ENCODE measurements around the gene GRM4. TPM values are rescaled to one million over a fixed set of nuclear protein-coding genes. Genes with fewer than 3 reads are reported as not detected.

The GRM4 gene
- total and polyA plus RNA-seq, 9 of the 15 experiments (the other 6 are each of a cell fraction or from before 2014, with no cell fraction given): 0.18 TPM; not detected in 8

DNA sequence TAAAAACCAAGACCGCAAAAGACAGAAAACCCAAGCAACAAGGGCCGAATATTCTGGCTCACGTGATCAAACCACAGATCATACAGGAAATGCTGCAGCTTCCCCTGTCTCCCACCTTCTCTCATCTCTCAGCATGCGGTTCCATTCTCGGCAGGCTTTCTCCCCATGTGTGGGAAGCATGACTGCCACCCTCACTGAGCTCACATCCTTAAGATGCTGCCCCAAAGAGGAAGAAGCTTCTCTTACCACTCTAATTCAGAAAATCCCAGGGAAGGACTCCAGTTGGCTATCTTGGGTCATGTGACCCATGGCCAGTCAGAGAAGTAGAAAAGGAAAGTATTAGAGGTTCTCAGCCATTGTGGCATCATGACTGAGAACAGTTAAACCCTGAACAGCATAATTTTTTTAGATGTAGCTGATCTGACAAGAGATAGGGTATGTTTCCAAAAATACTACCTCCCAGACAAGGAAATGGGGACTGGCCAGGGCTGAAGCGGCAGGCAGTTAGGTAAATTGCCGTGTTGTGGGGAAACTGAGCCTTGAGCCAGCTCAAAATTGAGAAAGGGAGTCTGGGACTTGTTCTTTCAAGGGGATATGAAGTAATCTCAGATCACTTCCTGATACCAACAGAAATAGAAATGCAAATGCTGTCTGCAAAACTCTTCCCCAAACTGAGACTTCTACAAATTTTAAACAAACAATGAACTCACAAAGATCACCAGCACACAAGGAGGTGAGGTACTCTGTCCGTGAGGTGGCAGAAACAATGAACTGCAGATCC lies 37.1 kb upstream of the GRM4 start:
- Histone ChIP-seq H3K4me1 (replicated peaks in 1 of 2; ENCODE audit: control insufficient read depth in 2 of 2, insufficient read depth in 2 of 2, low read length in 2 of 2) (peaks cover 0 to 9% of the 10 kb centered on the region in 2 experiments; a peak in 1 of 5 replicates), H3K9me1 (ENCODE audit: control insufficient read depth, insufficient read depth, low read length) (no peaks in the 10 kb centered on the region), H2AFZ (ENCODE audit: low read depth, low read length) (peak overlapping the region; percentile 37; the same call in 1 of the 2 replicates), H3K9ac (ENCODE audit: insufficient read depth in 1 of 2, low read depth in 2 of 2, low read length in 2 of 2) (no peak overlapping the region), H3K4me3 (no peak overlapping the region), H3K4me2 (ENCODE audit: insufficient read depth, low read length) (no peak overlapping the region), H3K27me3 (ENCODE audit: control insufficient read depth in 2 of 2, insufficient read depth in 2 of 2, low read length in 2 of 2) (0 out of 5 replicates have a peak, but pooled peaks cover 2 to 11% of the 10 kb centered on the region in 2 experiments), H3K79me2 (ENCODE audit: control insufficient read depth, insufficient read depth, low read length) (no peaks in the 10 kb centered on the region), H3K36me3 (ENCODE audit: control insufficient read depth, insufficient read depth, low read length) (no peaks in the 10 kb centered on the region), H3K9me3 (replicated peaks; ENCODE audit: control insufficient read depth, insufficient read depth, low read depth, low read length) (peaks cover 14% of the 10 kb centered on the region), H4K20me1 (replicated peaks; ENCODE audit: control insufficient read depth, insufficient read depth, low read length) (no peaks in the 10 kb centered on the region), H3K27ac (ENCODE audit: extremely low read depth, low read depth, low read length) (no peak overlapping the region)
- FAIRE-seq (no peak), DNase-seq (ENCODE audit: extremely low read depth in 1 of 4, low spot score in 3 of 4) (peak in 2 of 4 experiments; percentile 50 to 56), ATAC-seq (peak; percentile 46; the same call in 2 of the 3 replicates)
- WGBS (ENCODE audit: insufficient coverage, low coverage, missing lambda C conversion rate): 39% methylated on average over 8 of the region's 8 CpGs
- intact Hi-C loops (cut with micrococcal nuclease): no loop called here
- ChIA-PET POLR2A (interaction anchor here (0.9 kb wide), 1 partner anchor 233 kb away, joined by 3 read pairs; no protein-coding TSS in a partner anchor), CTCF (ENCODE audit: low intra/inter-chr PET ratio) (no interaction called here)
- no TSS peak for BruUV-seq (replicated peaks)
- in situ Hi-C loops (cut with MboI): no loop called here
- no peak for TF ChIP-seq ZNF79 (CRISPR knock-in tag; IDR thresholded peaks at IDR 0.05; ENCODE audit: low read depth)
- no peak for TF ChIP-seq KLF6 (CRISPR knock-in tag; IDR thresholded peaks at IDR 0.05; ENCODE audit: borderline replicate concordance)
- TF ChIP-seq THAP12 (CRISPR knock-in tag; IDR thresholded peaks at IDR 0.05): no peak
- TF ChIP-seq EHMT2 (IDR thresholded peaks at IDR 0.05): no peak
- TF ChIP-seq, protein P1, sequence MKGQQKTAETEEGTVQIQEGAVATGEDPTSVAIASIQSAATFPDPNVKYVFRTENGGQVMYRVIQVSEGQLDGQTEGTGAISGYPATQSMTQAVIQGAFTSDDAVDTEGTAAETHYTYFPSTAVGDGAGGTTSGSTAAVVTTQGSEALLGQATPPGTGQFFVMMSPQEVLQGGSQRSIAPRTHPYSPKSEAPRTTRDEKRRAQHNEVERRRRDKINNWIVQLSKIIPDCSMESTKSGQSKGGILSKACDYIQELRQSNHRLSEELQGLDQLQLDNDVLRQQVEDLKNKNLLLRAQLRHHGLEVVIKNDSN (CRISPR knock-in tag; IDR thresholded peaks at IDR 0.05): peak; percentile 77; the same call in 1 of the 2 replicates
- TF ChIP-seq MAX (CRISPR knock-in tag; IDR thresholded peaks at IDR 0.05): 0 out of 2 replicates have a peak, but pooled peaks have one; percentile 28
- TF ChIP-seq ZNF165 (CRISPR knock-in tag; IDR thresholded peaks at IDR 0.05; ENCODE audit: borderline replicate concordance): no peak
- no peak for TF ChIP-seq SMARCC2 (IDR thresholded peaks at IDR 0.05; ENCODE audit: low read depth)
- TF ChIP-seq, protein P2, sequence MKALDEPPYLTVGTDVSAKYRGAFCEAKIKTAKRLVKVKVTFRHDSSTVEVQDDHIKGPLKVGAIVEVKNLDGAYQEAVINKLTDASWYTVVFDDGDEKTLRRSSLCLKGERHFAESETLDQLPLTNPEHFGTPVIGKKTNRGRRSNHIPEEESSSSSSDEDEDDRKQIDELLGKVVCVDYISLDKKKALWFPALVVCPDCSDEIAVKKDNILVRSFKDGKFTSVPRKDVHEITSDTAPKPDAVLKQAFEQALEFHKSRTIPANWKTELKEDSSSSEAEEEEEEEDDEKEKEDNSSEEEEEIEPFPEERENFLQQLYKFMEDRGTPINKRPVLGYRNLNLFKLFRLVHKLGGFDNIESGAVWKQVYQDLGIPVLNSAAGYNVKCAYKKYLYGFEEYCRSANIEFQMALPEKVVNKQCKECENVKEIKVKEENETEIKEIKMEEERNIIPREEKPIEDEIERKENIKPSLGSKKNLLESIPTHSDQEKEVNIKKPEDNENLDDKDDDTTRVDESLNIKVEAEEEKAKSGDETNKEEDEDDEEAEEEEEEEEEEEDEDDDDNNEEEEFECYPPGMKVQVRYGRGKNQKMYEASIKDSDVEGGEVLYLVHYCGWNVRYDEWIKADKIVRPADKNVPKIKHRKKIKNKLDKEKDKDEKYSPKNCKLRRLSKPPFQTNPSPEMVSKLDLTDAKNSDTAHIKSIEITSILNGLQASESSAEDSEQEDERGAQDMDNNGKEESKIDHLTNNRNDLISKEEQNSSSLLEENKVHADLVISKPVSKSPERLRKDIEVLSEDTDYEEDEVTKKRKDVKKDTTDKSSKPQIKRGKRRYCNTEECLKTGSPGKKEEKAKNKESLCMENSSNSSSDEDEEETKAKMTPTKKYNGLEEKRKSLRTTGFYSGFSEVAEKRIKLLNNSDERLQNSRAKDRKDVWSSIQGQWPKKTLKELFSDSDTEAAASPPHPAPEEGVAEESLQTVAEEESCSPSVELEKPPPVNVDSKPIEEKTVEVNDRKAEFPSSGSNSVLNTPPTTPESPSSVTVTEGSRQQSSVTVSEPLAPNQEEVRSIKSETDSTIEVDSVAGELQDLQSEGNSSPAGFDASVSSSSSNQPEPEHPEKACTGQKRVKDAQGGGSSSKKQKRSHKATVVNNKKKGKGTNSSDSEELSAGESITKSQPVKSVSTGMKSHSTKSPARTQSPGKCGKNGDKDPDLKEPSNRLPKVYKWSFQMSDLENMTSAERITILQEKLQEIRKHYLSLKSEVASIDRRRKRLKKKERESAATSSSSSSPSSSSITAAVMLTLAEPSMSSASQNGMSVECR (CRISPR knock-in tag; IDR thresholded peaks at IDR 0.05): 0 out of 2 replicates have a peak, but pooled peaks have one; percentile 13
- TF ChIP-seq, protein P3, sequence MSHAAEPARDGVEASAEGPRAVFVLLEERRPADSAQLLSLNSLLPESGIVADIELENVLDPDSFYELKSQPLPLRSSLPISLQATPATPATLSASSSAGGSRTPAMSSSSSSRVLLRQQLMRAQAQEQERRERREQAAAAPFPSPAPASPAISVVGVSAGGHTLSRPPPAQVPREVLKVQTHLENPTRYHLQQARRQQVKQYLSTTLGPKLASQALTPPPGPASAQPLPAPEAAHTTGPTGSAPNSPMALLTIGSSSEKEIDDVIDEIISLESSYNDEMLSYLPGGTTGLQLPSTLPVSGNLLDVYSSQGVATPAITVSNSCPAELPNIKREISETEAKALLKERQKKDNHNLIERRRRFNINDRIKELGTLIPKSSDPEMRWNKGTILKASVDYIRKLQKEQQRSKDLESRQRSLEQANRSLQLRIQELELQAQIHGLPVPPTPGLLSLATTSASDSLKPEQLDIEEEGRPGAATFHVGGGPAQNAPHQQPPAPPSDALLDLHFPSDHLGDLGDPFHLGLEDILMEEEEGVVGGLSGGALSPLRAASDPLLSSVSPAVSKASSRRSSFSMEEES (CRISPR knock-in tag; IDR thresholded peaks at IDR 0.05): peak; percentile 80
- TF ChIP-seq RAD51 (IDR thresholded peaks at IDR 0.05; ENCODE audit: borderline replicate concordance, low read depth): peak; percentile 73
